HCT116 (cell line): ENCODE measurements around the gene SFTPA1. TPM values are rescaled to one million over a fixed set of nuclear protein-coding genes. Genes with fewer than 3 reads are reported as not detected.
"Not testable (repeated sequence)": the region's sequence is repeated elsewhere in the genome, so short reads cannot be mapped to it uniquely, and the experiment has no call there.

ENCODE experiments used
- ATAC-seq: fragments of 200-7000 bp; cut with Tn5 transposase; 2 replicates; pipeline ENCODE4 v1.9.1; 2020; ENCODE audit warnings: mild to moderate bottlenecking, moderate library complexity
- BruUV-seq: library from RNA; stranded (reverse); fragments of 400-500 nt; replicated peaks from 2 replicates; lab custom pipeline; 2021; lab: Mats Ljungman, UMichigan
- CTCF ChIA-PET: fragments of 300-600 bp; sonication (Branson Sonifier 250); formaldehyde crosslinking; loops from one replicate; lab custom pipeline; 2021; ENCODE audit warnings: antibody characterized with exemption; lab: Charles Lee
- POLR2A ChIA-PET: fragments of 300-600, 350-600 bp; sonication (Branson Sonifier 250); formaldehyde crosslinking; loops from one replicate; lab custom pipeline; 2021; ENCODE audit warnings: antibody characterized with exemption; lab: Charles Lee
- RAD21 ChIA-PET, 2 experiments: fragments of 300-600 bp; sonication (Branson Sonifier 250); formaldehyde crosslinking; loops; one replicate each; lab custom pipeline; 2023; ENCODE audit warnings: low total read pairs in 2 of 2; ENCODE audit not compliant: uncharacterized antibody in 2 of 2, unreplicated experiment in 2 of 2, low non-redundant PET in 1 of 2; lab: Charles Lee
- DNase-seq: peaks from one replicate; pipeline ENCODE4 v3.0.0-alpha.2; 2010; ENCODE audit warnings: low read depth, low spot score
- H2AFZ ChIP-seq: fragments of 200-600 bp; shearing (Covaris generic), sonication (generic); 2 replicates; pipeline ENCODE4 v1.6.1; 2017; ENCODE audit warnings: low read depth, mixed run types, mixed read lengths, antibody characterized with exemption, low read length; ENCODE audit not compliant: poor library complexity, severe bottlenecking
- H3K27ac ChIP-seq: 2 replicates; pipeline ENCODE4 v1.5.1; 2012; ENCODE audit warnings: low read depth, low read length
- H3K27me3 ChIP-seq: fragments of 200-600 bp; sonication (generic); 2 replicates; pipeline ENCODE4 v1.6.1; 2016; ENCODE audit warnings: mixed run types, low read length, mixed read lengths; ENCODE audit not compliant: insufficient read depth
- H3K36me3 ChIP-seq, 2 experiments: fragments of 200-500 bp in 1 of 2; fragments of 200-600 bp in 1 of 2; sonication (Bioruptor generic) in 1 of 2; sonication (generic) in 1 of 2; 2 replicates each; pipeline versions ENCODE4 v1.5.1 to v1.6.1; 2014 to 2016; ENCODE audit warnings: low read length in 2 of 2, inconsistent platforms in 1 of 2, mixed read lengths in 1 of 2, mixed run types in 1 of 2; ENCODE audit not compliant: insufficient read depth in 2 of 2, control insufficient read depth in 1 of 2
- H3K4me1 ChIP-seq, 2 experiments: fragments of 200-600 bp in 1 of 2; sonication (generic) in 1 of 2; 2 replicates each; pipeline versions ENCODE4 v1.5.1 to v1.6.1; 2012 to 2017; ENCODE audit warnings: low read length in 2 of 2, inconsistent platforms in 1 of 2, mild to moderate bottlenecking in 1 of 2, mixed read lengths in 1 of 2, mixed run types in 1 of 2, moderate library complexity in 1 of 2; ENCODE audit not compliant: insufficient read depth in 2 of 2, control insufficient read depth in 1 of 2
- H3K4me2 ChIP-seq: fragments of 200-600 bp; sonication (generic); 2 replicates; pipeline ENCODE4 v1.6.1; 2017; ENCODE audit warnings: mixed run types, low read length, mixed read lengths
- H3K4me3 ChIP-seq, 2 experiments: fragments of 200-600 bp in 1 of 2; sonication (generic) in 1 of 2; replicated peaks in 1 of 2; 2 replicates each; pipeline ENCODE4 v1.5.1; 2011 to 2016; ENCODE audit warnings: low read length in 2 of 2, control low read depth in 1 of 2, low read depth in 1 of 2, mild to moderate bottlenecking in 1 of 2, mixed read lengths in 1 of 2, mixed run types in 1 of 2
- H3K79me2 ChIP-seq: fragments of 200-600 bp; sonication (generic); 2 replicates; pipeline ENCODE4 v1.6.1; 2017; ENCODE audit warnings: mild to moderate bottlenecking, mixed run types, low read length, moderate library complexity, mixed read lengths; ENCODE audit not compliant: insufficient read depth
- H3K9ac ChIP-seq: fragments of 200-600 bp; sonication (generic); 2 replicates; pipeline ENCODE4 v1.6.1; 2016; ENCODE audit warnings: low read length, mixed read lengths
- H3K9me2 ChIP-seq: fragments of 200-600 bp; sonication (generic), shearing (Covaris generic); 2 replicates; pipeline ENCODE4 v1.6.1; 2017; ENCODE audit warnings: mixed run types, mild to moderate bottlenecking, moderate library complexity; ENCODE audit not compliant: insufficient read depth
- H3K9me3 ChIP-seq, 2 experiments: fragments of 200-500 bp in 1 of 2; fragments of 200-600 bp in 1 of 2; sonication (Bioruptor generic) in 1 of 2; sonication (generic) in 1 of 2; 2 replicates each; pipeline ENCODE4 v1.6.1; 2014 to 2017; ENCODE audit warnings: low read length in 2 of 2, mixed read lengths in 2 of 2, inconsistent platforms in 1 of 2, low read depth in 1 of 2, mild to moderate bottlenecking in 1 of 2, mixed run types in 1 of 2, moderate library complexity in 1 of 2; ENCODE audit not compliant: control insufficient read depth in 1 of 2, insufficient read depth in 1 of 2
- H4K20me1 ChIP-seq: fragments of 200-600 bp; sonication (generic), shearing (Covaris generic); 2 replicates; pipeline ENCODE4 v1.6.1; 2017; ENCODE audit warnings: mixed run types, mild to moderate bottlenecking, moderate library complexity; ENCODE audit not compliant: insufficient read depth
- CBX3 ChIP-seq: IDR thresholded peaks from 2 replicates; pipeline ENCODE4 v1.6.1; 2012; ENCODE audit warnings: low read depth
- CEBPB ChIP-seq: IDR thresholded peaks from 2 replicates; pipeline ENCODE4 v1.6.1; 2012; ENCODE audit warnings: low read depth
- CTCF ChIP-seq, 3 experiments: fragments of 200-600 bp in 1 of 3; sonication (generic) in 1 of 3; IDR thresholded peaks in 2 of 3; conservative IDR thresholded peaks in 1 of 3; 2 replicates each; pipeline ENCODE4 v1.5.1; 2012 to 2017; ENCODE audit warnings: low read depth in 2 of 3, low read length in 2 of 3, antibody characterized with exemption in 1 of 3, borderline replicate concordance in 1 of 3, control low read depth in 1 of 3, mild to moderate bottlenecking in 1 of 3, mixed read lengths in 1 of 3, mixed run types in 1 of 3, moderate library complexity in 1 of 3; ENCODE audit not compliant: insufficient read depth in 1 of 3
- ELF1 ChIP-seq: IDR thresholded peaks from 2 replicates; pipeline ENCODE4 v1.6.1; 2012; ENCODE audit warnings: low read depth, borderline replicate concordance
- EZH2 ChIP-seq: fragments of 200-600 bp; sonication (generic); IDR thresholded peaks from 2 replicates; pipeline ENCODE4 v1.6.1; 2017; ENCODE audit warnings: antibody characterized with exemption, mixed run types
- EZH2phosphoT487 ChIP-seq: fragments of 200-600 bp; IDR thresholded peaks from 2 replicates; pipeline ENCODE4 v1.6.1; 2018; ENCODE audit warnings: antibody characterized with exemption, borderline replicate concordance
- FOSL1 ChIP-seq: IDR thresholded peaks from 2 replicates; pipeline ENCODE4 v1.6.1; 2012; ENCODE audit warnings: low read depth
- JUND ChIP-seq: IDR thresholded peaks from 2 replicates; pipeline ENCODE4 v1.6.1; 2012
- MAX ChIP-seq: IDR thresholded peaks from 2 replicates; pipeline ENCODE4 v1.6.1; 2012
- POLR2A ChIP-seq: IDR thresholded peaks from 2 replicates; pipeline ENCODE4 v1.7.0; 2011; ENCODE audit warnings: borderline replicate concordance; ENCODE audit not compliant: insufficient read depth, insufficient read length; ENCODE audit errors: extremely low read depth
- POLR2AphosphoS5 ChIP-seq: IDR thresholded peaks from 2 replicates; pipeline ENCODE4 v1.6.1; 2011; ENCODE audit warnings: mild to moderate bottlenecking, low read depth, low read length, moderate library complexity
- RAD21 ChIP-seq: IDR thresholded peaks from 2 replicates; pipeline ENCODE4 v1.6.1; 2012; ENCODE audit warnings: low read depth, mild to moderate bottlenecking
- SRF ChIP-seq: IDR thresholded peaks from 2 replicates; pipeline ENCODE4 v1.6.1; 2012; ENCODE audit warnings: low read depth
- YY1 ChIP-seq: IDR thresholded peaks from 2 replicates; pipeline ENCODE4 v1.6.1; 2011; ENCODE audit warnings: low read length, low read depth, moderate library complexity, mild to moderate bottlenecking; ENCODE audit not compliant: insufficient replicate concordance; ENCODE audit errors: extremely low read depth
- intact Hi-C: fragments of 100-400 bp; cut with micrococcal nuclease; formaldehyde crosslinking; loops from 2 replicates; pipeline ENCODE4 v1.10.0; 2022
- total RNA-seq: library from RNA; stranded (reverse); gene quantifications from one replicate; pipeline ENCODE4 v1.2.1, GENCODE V29; 2021; ENCODE audit not compliant: unreplicated experiment

Gene SFTPA1
- total RNA-seq, 1 experiment from 2014 or later = 6.5 TPM

- H3K4me2 ChIP-seq = no peak overlapping the region
- BruUV-seq = no TSS peak
- H3K27ac ChIP-seq = no peak overlapping the region
- ChIA-PET RAD21 (interaction anchor here in 1 of 2 experiments (0.7 kb wide), 1 partner anchor 261 kb away, joined by 3 read pairs; no protein-coding TSS in a partner anchor), CTCF (no interaction called here), POLR2A (no interaction called here)
- H2AFZ ChIP-seq = no peak overlapping the region
- H3K4me3 ChIP-seq = no peak overlapping the region
- intact Hi-C loops = loop anchor here (2.0 to 10.0 kb wide), 2 partner anchors 45 to 481 kb away; no protein-coding TSS in a partner anchor
- TF ChIP-seq EZH2 = no peak
- no peak for TF ChIP-seq MAX
- no peak overlapping the region for H3K9ac ChIP-seq
- no peaks in the 10 kb centered on the region for H3K4me1 ChIP-seq
- H3K79me2 ChIP-seq = no peaks in the 10 kb centered on the region
- ATAC-seq (no peak), DNase-seq (no peak)
- H3K27me3 ChIP-seq = no peaks in the 10 kb centered on the region
- no peaks in the 10 kb centered on the region for H3K9me2 ChIP-seq
- no peaks in the 10 kb centered on the region for H4K20me1 ChIP-seq
- no peaks in the 10 kb centered on the region for H3K9me3 ChIP-seq
- H3K36me3 ChIP-seq = no peaks in the 10 kb centered on the region
Measured at GRCh38 chr10:79563426-79563825, 47.3 kb upstream of the SFTPA1 start.

GRCh38 chr10:79570624-79571023, 40.1 kb upstream of the SFTPA1 start:
- H2AFZ ChIP-seq, POLR2A ChIA-PET, H3K9me2 ChIP-seq, DNase-seq, H4K20me1 ChIP-seq, H3K4me3 ChIP-seq, ATAC-seq, H3K36me3 ChIP-seq, RAD21 ChIA-PET, H3K79me2 ChIP-seq, H3K9ac ChIP-seq, H3K4me1 ChIP-seq, BruUV-seq, H3K27ac ChIP-seq, H3K27me3 ChIP-seq, H3K9me3 ChIP-seq, intact Hi-C loops, H3K4me2 ChIP-seq: not testable (repeated sequence)
- CTCF ChIA-PET = interaction anchor here (1.4 kb wide), 1 partner anchor 476 kb away, joined by 3 read pairs; no protein-coding TSS in a partner anchor

GRCh38 chr10:79579361-79579760, 31.4 kb upstream of the SFTPA1 start:
- RAD21 ChIA-PET = no interaction called here
- TF ChIP-seq EZH2 = no peak
- no peak for TF ChIP-seq RAD21
- TF ChIP-seq POLR2A = no peak
- no peak for TF ChIP-seq CEBPB
- TF ChIP-seq CBX3 = no peak
- no peak for TF ChIP-seq POLR2AphosphoS5
- TF ChIP-seq YY1 = no peak
- no peak for TF ChIP-seq EZH2phosphoT487
- no peak for TF ChIP-seq JUND
- no peak for TF ChIP-seq FOSL1
- no peak for TF ChIP-seq CTCF (IDR thresholded peaks at IDR 0.05 in 2 of 3, conservative IDR thresholded peaks at IDR 0.05 in 1 of 3; ENCODE audit: borderline replicate concordance in 1 of 3, insufficient read depth in 1 of 3, low read depth in 2 of 3, low read length in 2 of 3)
- no peak for TF ChIP-seq SRF
- no peak for TF ChIP-seq ELF1

More at GRCh38 chr10:79579361-79579760, 31.4 kb upstream of the SFTPA1 start:
- no peak for ATAC-seq
- no peak overlapping the region for H3K4me3 ChIP-seq
- no peak overlapping the region for H3K27ac ChIP-seq
- H3K9me3 ChIP-seq = no peaks in the 10 kb centered on the region
- no peaks in the 10 kb centered on the region for H3K79me2 ChIP-seq
- ChIA-PET POLR2A (no interaction called here), CTCF (no interaction called here)
- BruUV-seq = no TSS peak
- no peaks in the 10 kb centered on the region for H3K4me1 ChIP-seq
- intact Hi-C loops = no loop called here
- H3K9me2 ChIP-seq = no peaks in the 10 kb centered on the region
- H3K27me3 ChIP-seq = no peaks in the 10 kb centered on the region
- no peak overlapping the region for H3K4me2 ChIP-seq
- H3K9ac ChIP-seq = no peak overlapping the region
- no peaks in the 10 kb centered on the region for H3K36me3 ChIP-seq
- no peak overlapping the region for H2AFZ ChIP-seq
- H4K20me1 ChIP-seq = no peaks in the 10 kb centered on the region
- DNase-seq = no peak
